ENCODE results near the gene INSYN2A.

INSYN2A gene

GRCh38 chr10:127198307-127198706 lies 1.9 kb upstream of the INSYN2A start:
- TF ChIP-seq SIN3A (IDR thresholded peaks at IDR 0.05; ENCODE audit: borderline replicate concordance, insufficient read depth, low read length) (no peak), POLR2AphosphoS5 (IDR thresholded peaks at IDR 0.05; ENCODE audit: low read depth, low read length) (no peak), FOXP2 (optimal IDR thresholded peaks at IDR 0.05; ENCODE audit: borderline replicate concordance, extremely low read depth, extremely low read length, insufficient read depth) (no peak), TAF1 (IDR thresholded peaks at IDR 0.05; ENCODE audit: borderline replicate concordance, insufficient read depth, low read length) (no peak), REST (IDR thresholded peaks at IDR 0.05; ENCODE audit: insufficient read depth in 1 of 2, low read depth in 2 of 2, low read length in 2 of 2) (no peak)

- TF ChIP-seq POLR2AphosphoS5 (IDR thresholded peaks at IDR 0.05; ENCODE audit: low read depth, low read length) (no peak), SIN3A (IDR thresholded peaks at IDR 0.05; ENCODE audit: borderline replicate concordance, insufficient read depth, low read length) (no peak), FOXP2 (optimal IDR thresholded peaks at IDR 0.05; ENCODE audit: borderline replicate concordance, extremely low read depth, extremely low read length, insufficient read depth) (no peak), TAF1 (IDR thresholded peaks at IDR 0.05; ENCODE audit: borderline replicate concordance, insufficient read depth, low read length) (no peak), REST (IDR thresholded peaks at IDR 0.05; ENCODE audit: insufficient read depth in 1 of 2, low read depth in 2 of 2, low read length in 2 of 2) (no peak)
These were observed 702 bp upstream of the INSYN2A start for GRCh38 chr10:127197154-127197432.

- no peak for TF ChIP-seq TAF1 (IDR thresholded peaks at IDR 0.05; ENCODE audit: borderline replicate concordance, insufficient read depth, low read length)
- TF ChIP-seq FOXP2 (optimal IDR thresholded peaks at IDR 0.05; ENCODE audit: borderline replicate concordance, extremely low read depth, extremely low read length, insufficient read depth): no peak
- no peak for TF ChIP-seq SIN3A (IDR thresholded peaks at IDR 0.05; ENCODE audit: borderline replicate concordance, insufficient read depth, low read length)
- TF ChIP-seq POLR2AphosphoS5 (IDR thresholded peaks at IDR 0.05; ENCODE audit: low read depth, low read length): no peak
- no peak for TF ChIP-seq REST (IDR thresholded peaks at IDR 0.05; ENCODE audit: insufficient read depth in 1 of 2, low read depth in 2 of 2, low read length in 2 of 2)
These were observed 665 bp downstream of the INSYN2A start for GRCh38 chr10:127195571-127196281.

GRCh38 chr10:127195041-127195506 lies 1.3 kb downstream of the INSYN2A start:
- no peak for TF ChIP-seq FOXP2 (optimal IDR thresholded peaks at IDR 0.05; ENCODE audit: borderline replicate concordance, extremely low read depth, extremely low read length, insufficient read depth)
- TF ChIP-seq POLR2AphosphoS5 (IDR thresholded peaks at IDR 0.05; ENCODE audit: low read depth, low read length): no peak
- no peak for TF ChIP-seq TAF1 (IDR thresholded peaks at IDR 0.05; ENCODE audit: borderline replicate concordance, insufficient read depth, low read length)
- no peak for TF ChIP-seq SIN3A (IDR thresholded peaks at IDR 0.05; ENCODE audit: borderline replicate concordance, insufficient read depth, low read length)
- no peak for TF ChIP-seq REST (IDR thresholded peaks at IDR 0.05; ENCODE audit: insufficient read depth in 1 of 2, low read depth in 2 of 2, low read length in 2 of 2)

Data from PFSK-1 (cell line).